Epithelial cell of esophagus (primary cell): Measurements from ENCODE around the gene SLC5A12.

Experiments used
- DNase-seq: peaks from one replicate; pipeline ENCODE4 v3.0.0; 2010; ENCODE audit warnings: low read depth
- H3K4me3 ChIP-seq: 2 replicates; pipeline ENCODE4 v1.5.1; 2011; ENCODE audit warnings: mild to moderate bottlenecking, low read length, control low read depth
- CTCF ChIP-seq: IDR thresholded peaks from 2 replicates; pipeline ENCODE4 v1.5.1; 2011; ENCODE audit warnings: low read depth, mild to moderate bottlenecking, low read length, control low read depth, inconsistent platforms; ENCODE audit not compliant: insufficient read depth; ENCODE audit errors: missing control alignments

Gene SLC5A12

GRCh38 chr11:26761361-26761809 is 39.5 kb upstream of the SLC5A12 start:
- H3K4me3 ChIP-seq: no peak overlapping the region
- DNase-seq: peak; percentile 10
- TF ChIP-seq CTCF: no peak

- DNase-seq: no peak
- no peak overlapping the region for H3K4me3 ChIP-seq
- TF ChIP-seq CTCF: no peak
Observed at GRCh38 chr11:26757995-26758394, 36.1 kb upstream of the SLC5A12 start.

GRCh38 chr11:26755762-26756161 is 33.9 kb upstream of the SLC5A12 start:
- DNase-seq: no peak
- H3K4me3 ChIP-seq: no peak overlapping the region
- no peak for TF ChIP-seq CTCF

GRCh38 chr11:26753723-26754504 is 32.1 kb upstream of the SLC5A12 start:
- DNase-seq: peak; percentile 71
- TF ChIP-seq CTCF: peak; percentile 80
- H3K4me3 ChIP-seq: no peak overlapping the region

- TF ChIP-seq CTCF: no peak
- no peak for DNase-seq
- H3K4me3 ChIP-seq: no peak overlapping the region
Observed at GRCh38 chr11:26749927-26750326, 28.1 kb upstream of the SLC5A12 start.

- H3K4me3 ChIP-seq: no peak overlapping the region
- TF ChIP-seq CTCF: no peak
- no peak for DNase-seq
Observed at GRCh38 chr11:26743622-26744021, 21.8 kb upstream of the SLC5A12 start.

- H3K4me3 ChIP-seq: no peak overlapping the region
- no peak for DNase-seq
- TF ChIP-seq CTCF: no peak
Observed at GRCh38 chr11:26742966-26743365, 21.1 kb upstream of the SLC5A12 start.
